GM18507 (cell line): ENCODE results near the gene KCP.
"Not testable (repeated sequence)": the region's sequence is repeated elsewhere in the genome, so short reads cannot be mapped to it uniquely, and the experiment has no call there.

ENCODE experiments used
- DNase-seq: peaks from one replicate; pipeline ENCODE4 v3.0.0; 2011; ENCODE audit warnings: low read depth; ENCODE audit not compliant: insufficient read length; ENCODE audit errors: extremely low spot score
- FAIRE-seq: peaks from 2 replicates; lab custom pipeline; 2011; peaks lifted over from hg19 to GRCh38; lab: Jason Lieb, UNC

KCP gene

DNA sequence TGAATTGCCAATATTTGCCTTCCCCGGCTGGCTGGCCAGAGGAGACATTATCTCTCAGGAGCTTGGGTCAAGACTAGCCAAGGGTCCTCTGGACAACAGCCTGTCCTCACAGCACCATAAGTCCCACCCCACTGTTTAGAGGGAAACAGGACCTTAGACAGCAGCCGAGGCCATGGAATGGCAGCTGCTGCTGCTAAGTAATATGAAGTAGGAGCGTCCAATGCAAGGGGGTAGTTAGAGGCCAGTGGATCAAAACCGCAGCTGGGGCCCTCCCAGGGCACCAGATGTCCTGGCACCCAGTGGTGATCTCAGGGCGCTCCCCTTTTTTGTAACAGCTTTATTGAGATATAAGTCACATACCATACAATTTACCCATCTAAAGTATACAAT is 12.9 kb upstream of the KCP start:
- DNase-seq (no peak), FAIRE-seq (no peak)

GRCh38 chr7:128922496-128923410 is 12.2 kb upstream of the KCP start:
- FAIRE-seq: no peak

GRCh38 chr7:128921866-128922440 is 11.4 kb upstream of the KCP start:
- FAIRE-seq (no peak), DNase-seq (no peak)

More at GRCh38 chr7:128922496-128923410, 12.2 kb upstream of the KCP start:
- DNase-seq: no peak

DNA sequence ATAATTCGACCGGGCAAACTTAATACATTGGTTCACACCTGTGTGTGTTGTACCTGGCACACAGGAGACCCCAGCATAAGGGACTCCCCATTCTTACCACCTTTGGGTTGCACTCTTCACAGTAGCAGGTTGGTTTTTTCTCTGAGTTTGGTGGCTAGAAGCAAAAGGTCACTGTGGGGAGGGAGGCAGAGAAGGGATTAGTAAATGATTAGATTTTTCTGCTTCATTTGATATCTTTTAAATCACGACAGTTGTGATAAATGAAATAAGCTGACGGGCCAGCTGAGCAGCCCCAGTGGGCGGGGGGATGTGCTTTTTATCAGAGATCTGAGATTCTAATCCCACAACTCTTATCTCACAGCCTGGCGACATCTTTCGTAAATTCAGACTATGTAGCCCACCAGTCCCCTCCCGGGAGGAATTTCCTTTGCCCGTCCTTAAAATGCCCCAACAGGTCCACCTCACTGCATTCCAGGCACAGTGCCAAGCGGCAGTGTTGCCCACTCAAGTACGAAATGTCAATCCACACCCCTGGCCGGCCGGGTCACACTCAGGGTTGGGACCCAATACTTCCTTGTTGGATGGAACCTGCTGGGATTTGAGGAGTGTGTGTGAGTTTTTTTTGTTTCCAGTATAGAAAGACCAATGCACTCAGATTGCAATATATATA is 10.5 kb upstream of the KCP start:
- DNase-seq (no peak), FAIRE-seq (no peak)

GRCh38 chr7:128919881-128920799 is 9.6 kb upstream of the KCP start:
- no peak for FAIRE-seq
- no peak for DNase-seq

DNA sequence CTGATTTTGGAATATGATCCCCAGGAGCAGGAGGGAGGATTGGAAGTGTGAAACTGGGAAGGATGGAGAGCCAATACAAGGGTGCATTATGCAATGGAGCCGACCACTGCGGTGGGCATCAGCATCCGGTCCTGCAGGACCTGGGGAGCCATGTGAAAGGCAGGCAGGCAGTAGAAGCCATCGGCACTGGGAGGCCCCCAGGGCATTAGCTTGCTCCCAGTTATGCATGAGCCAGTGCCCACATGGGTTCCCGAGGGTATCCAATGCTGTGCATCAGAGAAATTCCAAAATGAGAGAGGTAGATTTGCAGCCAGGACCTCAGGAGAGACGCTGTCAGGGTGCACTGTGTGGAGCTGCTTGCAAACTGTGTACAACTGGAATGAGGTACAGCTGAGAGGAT is 8.7 kb upstream of the KCP start:
- no peak for DNase-seq
- FAIRE-seq: no peak

DNA sequence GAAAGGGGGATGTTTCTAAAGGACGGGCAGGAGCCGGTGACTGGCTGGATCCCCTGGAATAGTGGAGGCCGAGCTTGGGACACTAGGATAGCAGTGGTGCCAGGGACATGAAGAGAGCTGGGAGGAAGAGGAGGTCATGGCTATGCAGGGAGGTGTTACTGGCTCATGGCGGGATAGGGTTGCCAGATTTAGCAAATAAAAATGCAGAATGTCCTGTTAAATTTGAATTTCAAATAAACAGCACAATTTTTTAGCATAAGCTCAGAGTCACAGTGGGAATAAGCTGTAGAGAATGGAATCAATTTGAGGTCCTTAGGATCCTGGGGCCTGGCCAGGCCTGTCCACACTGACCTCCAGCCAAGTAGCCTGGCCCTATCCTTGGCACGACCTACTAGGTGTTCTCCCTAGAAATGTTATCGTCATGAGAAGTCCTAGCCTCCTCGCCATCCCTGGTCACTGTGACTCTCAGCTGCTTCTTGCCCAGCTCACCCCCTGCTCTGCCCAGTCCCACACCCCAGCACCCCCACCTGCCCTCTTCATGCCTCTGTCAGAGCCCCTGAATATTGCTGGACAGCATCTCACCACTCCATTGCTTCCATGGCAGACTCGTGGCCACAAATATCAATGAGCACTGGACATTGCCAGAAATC is 7.6 kb upstream of the KCP start:
- FAIRE-seq (no peak), DNase-seq (no peak)

DNA sequence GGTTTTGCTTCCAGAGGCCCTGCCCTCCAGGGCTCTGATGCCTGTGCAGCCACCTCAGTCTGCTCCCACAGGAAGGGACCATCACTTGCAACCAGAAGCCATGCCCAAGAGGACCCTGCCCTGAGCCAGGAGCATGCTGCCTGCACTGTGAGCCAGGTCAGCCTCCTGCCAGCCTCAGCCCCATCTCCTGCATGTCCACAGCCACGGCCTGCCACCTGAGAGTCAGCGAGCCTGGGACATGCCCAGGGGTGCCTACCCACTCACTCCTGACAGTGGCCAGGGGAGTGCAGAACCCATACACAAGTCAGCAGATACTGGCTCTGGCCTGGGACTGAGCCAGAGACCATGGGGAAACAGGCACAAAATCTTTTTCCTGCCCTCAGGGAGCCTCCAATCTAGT is 6.6 kb upstream of the KCP start:
- no peak for FAIRE-seq

GRCh38 chr7:128916643-128916915 is 6.1 kb upstream of the KCP start:
- FAIRE-seq (no peak), DNase-seq (no peak)

More for the DNA sequence above, 6.6 kb upstream of the KCP start:
- no peak for DNase-seq

- DNase-seq (no peak), FAIRE-seq (no peak)
These were observed 5.5 kb upstream of the KCP start for GRCh38 chr7:128915841-128916642.

DNA sequence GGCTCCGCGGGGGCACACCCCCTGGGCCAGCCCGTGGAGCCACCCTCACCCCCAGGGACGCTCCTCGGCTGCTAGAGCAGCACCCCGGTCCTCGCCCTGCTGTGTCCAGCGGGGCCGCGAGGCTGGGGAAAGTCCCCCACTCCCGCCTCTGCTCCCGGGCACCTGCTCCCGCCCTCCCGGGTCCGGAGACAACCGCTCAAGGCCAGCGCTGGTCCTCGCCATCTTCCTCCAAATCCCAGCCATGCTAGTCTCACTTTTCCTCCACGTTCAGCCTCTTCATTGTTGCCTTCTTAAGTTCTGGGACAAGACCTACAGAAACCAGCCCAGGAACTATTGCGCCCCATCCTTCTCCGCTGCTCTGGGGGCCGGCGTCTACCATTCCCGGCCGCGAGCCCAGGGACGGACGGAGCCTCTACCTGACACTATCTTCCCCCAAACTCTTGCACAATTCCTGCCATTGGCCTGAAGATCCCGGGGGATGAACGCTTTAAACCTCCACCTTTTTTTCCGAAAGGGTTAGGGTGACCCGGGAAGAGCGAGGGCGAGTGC is 4.8 kb upstream of the KCP start:
- DNase-seq (no peak), FAIRE-seq (no peak)

GRCh38 chr7:128914566-128915151 is 4.2 kb upstream of the KCP start:
- DNase-seq: no peak

GRCh38 chr7:128913870-128914565 is 3.5 kb upstream of the KCP start:
- no peak for FAIRE-seq
- no peak for DNase-seq

More at GRCh38 chr7:128914566-128915151, 4.2 kb upstream of the KCP start:
- FAIRE-seq: peak; percentile 74

GRCh38 chr7:128912709-128913495 is 2.4 kb upstream of the KCP start:
- FAIRE-seq: not testable (repeated sequence)

DNA sequence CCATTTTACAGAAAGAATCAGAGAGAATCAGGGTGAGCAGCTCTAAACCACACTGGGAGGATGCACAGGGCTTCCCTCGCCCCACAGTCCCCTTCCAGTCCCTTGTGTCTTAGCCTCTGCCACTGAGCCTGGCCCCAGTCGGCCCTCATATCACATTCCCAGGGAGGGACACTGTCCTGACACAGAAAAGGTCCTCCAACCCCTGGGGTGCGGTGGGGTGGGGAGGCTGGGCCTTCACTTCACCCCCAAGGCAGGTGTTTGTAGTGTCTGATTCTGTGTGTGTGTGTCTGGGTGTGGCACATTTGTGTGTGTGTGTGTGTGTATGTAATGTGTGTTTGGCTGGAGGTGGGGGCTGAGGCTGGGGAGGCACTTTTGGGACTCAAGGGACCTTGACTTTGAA is 1.8 kb upstream of the KCP start:
- no peak for FAIRE-seq
- no peak for DNase-seq

More at GRCh38 chr7:128912709-128913495, 2.4 kb upstream of the KCP start:
- DNase-seq: not testable (repeated sequence)

- no peak for DNase-seq
- no peak for FAIRE-seq
These were observed 1.0 kb upstream of the KCP start for GRCh38 chr7:128911423-128912031.
